BE2C (cell line): Measurements from ENCODE around the gene CTU1.
"Not testable (repeated sequence)": the region's sequence is repeated elsewhere in the genome, so short reads cannot be mapped to it uniquely, and the experiment has no call there.

Source experiments
- DNase-seq: peaks from one replicate; pipeline ENCODE4 v3.0.0-alpha.2; 2020
- H3K27me3 ChIP-seq: fragments of 250-450 bp; sonication (Bioruptor Pico); 2 replicates; pipeline ENCODE4 v1.5.1; 2020; ENCODE audit warnings: mild to moderate bottlenecking
- H3K36me3 ChIP-seq: fragments of 250-450 bp; sonication (Bioruptor Pico); 2 replicates; pipeline ENCODE4 v1.5.1; 2020; ENCODE audit warnings: mild to moderate bottlenecking
- H3K4me1 ChIP-seq: fragments of 250-450 bp; sonication (Bioruptor Pico); 2 replicates; pipeline ENCODE4 v1.5.1; 2020
- H3K4me3 ChIP-seq: 2 replicates; pipeline ENCODE4 v1.5.1; 2011; ENCODE audit warnings: low read depth, low read length
- H3K9me3 ChIP-seq: fragments of 250-450 bp; sonication (Bioruptor Pico); 2 replicates; pipeline ENCODE4 v1.5.1; 2020
- TF ChIP-seq, protein P1 (sequence below): IDR thresholded peaks from 2 replicates; pipeline ENCODE4 v1.5.1; 2012; ENCODE audit warnings: mild to moderate bottlenecking, low read depth, low read length

The CTU1 gene

DNA sequence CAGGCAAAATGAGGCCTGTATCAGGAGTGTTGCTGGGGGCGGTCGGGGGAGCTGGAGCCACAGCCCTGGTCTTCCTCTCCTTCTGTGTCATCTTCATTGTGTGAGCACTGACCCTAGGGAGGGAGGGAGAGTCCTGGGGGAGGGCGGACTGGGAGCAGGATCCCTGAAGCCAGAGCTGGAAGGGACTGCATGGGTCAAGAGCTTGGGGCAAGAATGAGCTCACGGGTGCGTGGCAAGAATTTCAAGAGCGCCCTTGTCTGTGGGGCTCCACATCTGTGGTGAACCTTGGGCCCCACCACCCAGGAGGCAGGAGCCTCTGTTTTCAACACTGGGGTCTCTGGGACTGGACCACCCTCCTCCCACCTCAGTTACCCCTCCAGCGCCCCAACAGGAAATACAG lies 38.5 kb upstream of the CTU1 start:
- no peak for DNase-seq
- TF ChIP-seq, protein P1, sequence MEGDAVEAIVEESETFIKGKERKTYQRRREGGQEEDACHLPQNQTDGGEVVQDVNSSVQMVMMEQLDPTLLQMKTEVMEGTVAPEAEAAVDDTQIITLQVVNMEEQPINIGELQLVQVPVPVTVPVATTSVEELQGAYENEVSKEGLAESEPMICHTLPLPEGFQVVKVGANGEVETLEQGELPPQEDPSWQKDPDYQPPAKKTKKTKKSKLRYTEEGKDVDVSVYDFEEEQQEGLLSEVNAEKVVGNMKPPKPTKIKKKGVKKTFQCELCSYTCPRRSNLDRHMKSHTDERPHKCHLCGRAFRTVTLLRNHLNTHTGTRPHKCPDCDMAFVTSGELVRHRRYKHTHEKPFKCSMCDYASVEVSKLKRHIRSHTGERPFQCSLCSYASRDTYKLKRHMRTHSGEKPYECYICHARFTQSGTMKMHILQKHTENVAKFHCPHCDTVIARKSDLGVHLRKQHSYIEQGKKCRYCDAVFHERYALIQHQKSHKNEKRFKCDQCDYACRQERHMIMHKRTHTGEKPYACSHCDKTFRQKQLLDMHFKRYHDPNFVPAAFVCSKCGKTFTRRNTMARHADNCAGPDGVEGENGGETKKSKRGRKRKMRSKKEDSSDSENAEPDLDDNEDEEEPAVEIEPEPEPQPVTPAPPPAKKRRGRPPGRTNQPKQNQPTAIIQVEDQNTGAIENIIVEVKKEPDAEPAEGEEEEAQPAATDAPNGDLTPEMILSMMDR = no peak
- H3K9me3 ChIP-seq = no peaks in the 10 kb centered on the region

GRCh38 chr19:51145916-51146493 lies 37.8 kb upstream of the CTU1 start:
- H3K4me3 ChIP-seq = no peak overlapping the region

More for the DNA sequence above, 38.5 kb upstream of the CTU1 start:
- peaks cover 33% of the 10 kb centered on the region for H3K27me3 ChIP-seq
- H3K4me1 ChIP-seq = no peaks in the 10 kb centered on the region
- H3K4me3 ChIP-seq = no peak overlapping the region
- H3K36me3 ChIP-seq = no peaks in the 10 kb centered on the region

GRCh38 chr19:51144482-51145045 lies 36.4 kb upstream of the CTU1 start:
- DNase-seq = no peak
- no peak overlapping the region for H3K4me3 ChIP-seq
- no peaks in the 10 kb centered on the region for H3K36me3 ChIP-seq
- TF ChIP-seq, protein P1 = no peak
- peaks cover 41% of the 10 kb centered on the region for H3K27me3 ChIP-seq
- H3K9me3 ChIP-seq = no peaks in the 10 kb centered on the region
- no peaks in the 10 kb centered on the region for H3K4me1 ChIP-seq

More at GRCh38 chr19:51145916-51146493, 37.8 kb upstream of the CTU1 start:
- Histone ChIP-seq H3K9me3 (no peaks in the 10 kb centered on the region), H3K4me1 (no peaks in the 10 kb centered on the region), H3K27me3 (peaks cover 39% of the 10 kb centered on the region), H3K36me3 (no peaks in the 10 kb centered on the region)
- DNase-seq = no peak
- TF ChIP-seq, protein P1 = no peak

- Histone ChIP-seq H3K4me3 (no peak overlapping the region), H3K36me3 (no peaks in the 10 kb centered on the region), H3K9me3 (no peaks in the 10 kb centered on the region), H3K4me1 (no peaks in the 10 kb centered on the region), H3K27me3 (peaks cover 39% of the 10 kb centered on the region)
- no peak for DNase-seq
- TF ChIP-seq, protein P1 = no peak
These were observed 35.3 kb upstream of the CTU1 start for GRCh38 chr19:51143486-51143885.

DNA sequence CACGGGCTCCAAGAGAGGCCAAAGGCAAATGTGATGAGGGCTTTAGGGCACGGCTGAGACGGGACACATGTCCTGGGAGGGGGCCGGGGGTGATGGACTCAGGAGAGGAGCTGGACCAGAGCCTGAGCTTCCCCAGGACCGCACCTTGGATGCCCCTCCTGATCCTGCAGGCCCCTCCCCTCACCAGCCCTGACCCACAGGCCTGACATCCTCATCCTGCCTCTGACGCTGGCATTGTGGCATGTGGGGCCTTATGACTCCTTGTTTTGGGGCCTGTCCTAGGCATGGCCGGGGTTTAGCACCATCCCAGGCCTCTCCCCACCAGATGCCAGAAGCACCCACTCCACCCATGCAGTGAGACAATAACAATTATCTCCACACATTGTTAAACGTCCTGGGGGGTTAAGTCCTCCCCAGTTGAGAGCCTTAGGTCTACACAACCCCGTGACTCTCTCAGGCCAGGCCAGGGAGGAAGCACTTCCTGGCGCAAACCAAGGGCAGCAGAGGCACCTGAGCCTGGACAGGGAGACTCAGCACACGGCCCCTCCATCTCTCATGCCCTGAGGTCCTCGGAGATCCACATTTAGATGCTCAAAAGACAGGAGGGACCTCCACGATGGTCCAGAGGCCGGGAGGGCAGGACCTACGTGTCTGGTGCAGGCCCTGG lies 34.7 kb upstream of the CTU1 start:
- not testable (repeated sequence) for H3K36me3 ChIP-seq, H3K4me3 ChIP-seq, H3K9me3 ChIP-seq, H3K4me1 ChIP-seq, DNase-seq
- H3K27me3 ChIP-seq = peaks cover 39% of the 10 kb centered on the region

GRCh38 chr19:51142119-51142518 lies 33.9 kb upstream of the CTU1 start, which contains the start of gene SIGLEC7:
SIGLEC7 (plus strand) TSS chr19:51142301; CDS start chr19:51142370, 69 bp downstream.
- Histone ChIP-seq H3K36me3 (no peaks in the 10 kb centered on the region), H3K4me1 (no peaks in the 10 kb centered on the region), H3K4me3 (no peak within 1 kb of the TSS), H3K9me3 (no peaks in the 10 kb centered on the region), H3K27me3 (peaks cover 36% of the 10 kb centered on the region)
- DNase-seq = no peak
- TF ChIP-seq, protein P1 = no peak
